Epithelial cell of proximal tubule (primary cell): ENCODE results near the gene SHCBP1. TPM values are rescaled to one million over a fixed set of nuclear protein-coding genes. Genes with fewer than 3 reads are reported as not detected.

Experiments
- DNase-seq: peaks from one replicate; pipeline ENCODE4 v3.0.0-alpha.2; 2011; ENCODE audit warnings: low read depth
- H3K4me3 ChIP-seq: 2 replicates; pipeline ENCODE4 v1.5.1; 2011; ENCODE audit warnings: low read depth, mild to moderate bottlenecking, low read length
- CTCF ChIP-seq: conservative IDR thresholded peaks from 2 replicates; pipeline ENCODE4 v1.5.1; 2012; ENCODE audit warnings: low read depth, mild to moderate bottlenecking, low read length
- total RNA-seq: library from RNA; depleted of rRNA; stranded (reverse); fragments of >200 nt; gene quantifications from 2 replicates; pipeline ENCODE4 v1.2.3, GENCODE V29; 2015

The SHCBP1 gene
- total RNA-seq, 1 donor from 2014 or later = 28.9 TPM

- no peak overlapping the region for H3K4me3 ChIP-seq
- DNase-seq = peak; percentile 31
- TF ChIP-seq CTCF = peak; percentile 50
These were observed 13.7 kb downstream of the SHCBP1 start for GRCh38 chr16:46607529-46607928.

- no peak for TF ChIP-seq CTCF
- H3K4me3 ChIP-seq = no peak overlapping the region
- DNase-seq = no peak
These were observed 14.9 kb downstream of the SHCBP1 start for GRCh38 chr16:46606231-46606630.

GRCh38 chr16:46591257-46591656, 29.9 kb downstream of the SHCBP1 start:
- TF ChIP-seq CTCF = no peak
- H3K4me3 ChIP-seq = no peak overlapping the region
- no peak for DNase-seq

- H3K4me3 ChIP-seq = no peak overlapping the region
- no peak for DNase-seq
- TF ChIP-seq CTCF = no peak
These were observed 35.1 kb downstream of the SHCBP1 start for GRCh38 chr16:46586011-46586577.

GRCh38 chr16:46583036-46583435, 38.1 kb downstream of the SHCBP1 start:
- DNase-seq = no peak
- TF ChIP-seq CTCF = no peak

GRCh38 chr16:46582313-46582712, 38.9 kb downstream of the SHCBP1 start:
- H3K4me3 ChIP-seq = no peak overlapping the region
- no peak for DNase-seq
- no peak for TF ChIP-seq CTCF

More at GRCh38 chr16:46583036-46583435, 38.1 kb downstream of the SHCBP1 start:
- no peak overlapping the region for H3K4me3 ChIP-seq

GRCh38 chr16:46577988-46578579, 43.1 kb downstream of the SHCBP1 start:
- no peak for DNase-seq
- no peak for TF ChIP-seq CTCF
- no peak overlapping the region for H3K4me3 ChIP-seq
